Upper lobe of left lung (tissue), 6 donors: ENCODE data around the gene PCDHA5. TPM values are rescaled to one million over a fixed set of nuclear protein-coding genes. Genes with fewer than 3 reads are reported as not detected.
A peak's percentile ranks its signal among the peaks of the same experiment; 100 is the strongest.
"Not testable (repeated sequence)": the region's sequence is repeated elsewhere in the genome, so short reads cannot be mapped to it uniquely, and the experiment has no call there.

Experiments
- ATAC-seq, 2 donors: fragments of 200-7000 bp; cut with Tn5 transposase; one replicate each; pipeline ENCODE4 v1.9.1; 2022; ENCODE audit warnings: mild to moderate bottlenecking in 2 of 2, moderate library complexity in 2 of 2; ENCODE audit not compliant: low FRiP score in 2 of 2
- DNase-seq, 2 donors: peaks; one replicate each; pipeline ENCODE4 v3.0.0-alpha.2; 2019 to 2020
- H3K27ac ChIP-seq, 4 donors: fragments of 200-600 bp; sonication (generic); one replicate each; pipeline ENCODE4 v1.5.1; 2016 to 2019
- H3K27me3 ChIP-seq, 4 donors: fragments of 200-600 bp; sonication (generic); one replicate each; pipeline ENCODE4 v1.5.1; 2017 to 2019
- H3K36me3 ChIP-seq, 4 donors: fragments of 200-600 bp; sonication (generic); one replicate each; pipeline ENCODE4 v1.5.1; 2016 to 2019
- H3K4me1 ChIP-seq, 4 donors: fragments of 200-600 bp; sonication (generic); one replicate each; pipeline ENCODE4 v1.5.1; 2018 to 2019
- H3K4me3 ChIP-seq, 4 donors: fragments of 200-600 bp; sonication (generic); one replicate each; pipeline ENCODE4 v1.5.1; 2017 to 2019; ENCODE audit warnings: mild to moderate bottlenecking in 2 of 4, moderate library complexity in 1 of 4
- H3K9me3 ChIP-seq, 4 donors: fragments of 200-600 bp; sonication (generic); one replicate each; pipeline ENCODE4 v1.5.1; 2018 to 2019
- EP300 ChIP-seq, 4 donors: sonication (generic); formaldehyde crosslinking; IDR thresholded peaks; one replicate each; pipeline ENCODE4 v1.5.1; 2017; ENCODE audit warnings: antibody characterized with exemption in 4 of 4, control low read depth in 2 of 4
- POLR2A ChIP-seq, 4 donors: fragments of 450-650 bp; IDR thresholded peaks; one replicate each; pipeline ENCODE4 v1.5.1; 2016 to 2017; ENCODE audit warnings: antibody characterized with exemption in 4 of 4, mild to moderate bottlenecking in 2 of 4
- POLR2AphosphoS5 ChIP-seq, 2 donors: sonication (generic); formaldehyde crosslinking; IDR thresholded peaks; one replicate each; pipeline ENCODE4 v1.5.1; 2017; ENCODE audit warnings: antibody characterized with exemption in 2 of 2
- WGBS, 2 donors: methylation state at CpG; one replicate each; pipeline ENCODE4 v1.1.5; 2017 to 2018; 5-methylcytosine and 5-hydroxymethylcytosine counted together
- total RNA-seq, 6 donors: library from RNA; depleted of rRNA in 4 of 6; stranded (reverse); fragments of >200 nt in 4 of 6; gene quantifications; one replicate each; pipeline versions ENCODE4 v1.1.0 to v1.2.1, GENCODE V29; 2016 to 2021
- TF ChIP-seq, protein P1 (sequence below), 6 experiments: fragments of 450-650 bp in 4 of 6; fragments of 200-600 bp in 2 of 6; sonication (generic) in 2 of 6; IDR thresholded peaks; one replicate each; pipeline ENCODE4 v1.5.1; 2016 to 2019; ENCODE audit warnings: antibody characterized with exemption in 6 of 6
- donor health status: DM: no; HTN: no; CAD: no; lungs with moderate emphysema.
- donor health status: DM: no; HTN: yes; CAD: no; lungs with severe emphysema.

Gene PCDHA5
- total RNA-seq, 6 donors from 2014 or later = 0.15 to 1.4 (median 0.72) TPM

DNA sequence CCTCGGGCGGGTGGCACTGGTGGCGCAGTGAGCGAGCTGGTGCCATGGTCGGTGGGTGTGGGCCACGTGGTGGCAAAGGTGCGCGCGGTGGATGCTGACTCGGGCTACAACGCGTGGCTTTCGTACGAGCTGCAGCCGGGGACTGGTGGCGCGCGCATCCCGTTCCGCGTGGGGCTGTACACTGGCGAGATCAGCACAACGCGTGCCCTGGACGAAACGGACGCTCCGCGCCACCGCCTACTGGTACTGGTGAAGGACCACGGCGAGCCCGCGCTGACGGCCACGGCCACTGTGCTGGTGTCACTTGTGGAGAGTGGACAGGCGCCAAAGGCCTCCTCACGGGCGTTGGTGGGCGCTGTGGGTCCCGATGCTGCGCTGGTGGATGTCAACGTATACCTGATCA lies 12.5 kb upstream of the PCDHA5 start:
- no peaks in the 10 kb centered on the region for H3K27me3 ChIP-seq
- H3K36me3 ChIP-seq = no peaks in the 10 kb centered on the region
- no peak overlapping the region for H3K4me3 ChIP-seq
- H3K4me1 ChIP-seq = no peaks in the 10 kb centered on the region
- H3K27ac ChIP-seq = no peak overlapping the region
- peak in 1 of 2 donors; percentile 8 for ATAC-seq
- DNase-seq = peak in 1 of 2 donors; percentile 85
- WGBS, 2 donors = 80% methylated on average over 43 of the region's 43 CpGs; no CpG with 5 or more reads in 1 of the 2 donors
- TF ChIP-seq POLR2A (IDR thresholded peaks at IDR 0.05) = no peak
- H3K9me3 ChIP-seq = peaks cover 0 to 35% (median 32%) of the 10 kb centered on the region in 4 donors

DNA sequence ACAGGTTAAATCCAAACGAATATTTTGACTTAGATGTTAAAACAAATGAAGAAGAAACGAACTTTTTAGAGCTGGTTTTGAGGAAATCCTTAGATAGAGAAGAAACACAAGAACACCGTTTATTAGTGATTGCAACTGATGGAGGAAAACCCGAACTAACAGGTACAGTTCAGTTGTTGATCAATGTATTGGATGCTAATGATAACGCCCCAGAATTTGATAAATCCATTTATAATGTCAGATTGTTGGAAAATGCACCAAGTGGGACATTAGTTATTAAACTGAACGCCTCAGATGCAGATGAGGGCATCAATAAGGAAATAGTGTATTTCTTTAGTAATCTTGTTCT lies 842 bp downstream of the PCDHA5 start:
- DNase-seq (no peak), ATAC-seq (no peak)
- WGBS, 2 donors = 26 to 27% methylated on average over 6 of the region's 6 CpGs
- Histone ChIP-seq H3K9me3 (peaks cover 0 to 29% (median 18%) of the 10 kb centered on the region in 4 donors), H3K4me1 (no peaks in the 10 kb centered on the region), H3K27ac (no peak overlapping the region), H3K4me3 (no peak overlapping the region), H3K36me3 (no peaks in the 10 kb centered on the region), H3K27me3 (peaks cover 0 to 3% (median 0%) of the 10 kb centered on the region in 4 donors)
- no peak for TF ChIP-seq POLR2A (IDR thresholded peaks at IDR 0.05)
- TF ChIP-seq POLR2AphosphoS5 (IDR thresholded peaks at IDR 0.05) = no peak
- TF ChIP-seq EP300 (IDR thresholded peaks at IDR 0.05) = no peak
- TF ChIP-seq, protein P1, sequence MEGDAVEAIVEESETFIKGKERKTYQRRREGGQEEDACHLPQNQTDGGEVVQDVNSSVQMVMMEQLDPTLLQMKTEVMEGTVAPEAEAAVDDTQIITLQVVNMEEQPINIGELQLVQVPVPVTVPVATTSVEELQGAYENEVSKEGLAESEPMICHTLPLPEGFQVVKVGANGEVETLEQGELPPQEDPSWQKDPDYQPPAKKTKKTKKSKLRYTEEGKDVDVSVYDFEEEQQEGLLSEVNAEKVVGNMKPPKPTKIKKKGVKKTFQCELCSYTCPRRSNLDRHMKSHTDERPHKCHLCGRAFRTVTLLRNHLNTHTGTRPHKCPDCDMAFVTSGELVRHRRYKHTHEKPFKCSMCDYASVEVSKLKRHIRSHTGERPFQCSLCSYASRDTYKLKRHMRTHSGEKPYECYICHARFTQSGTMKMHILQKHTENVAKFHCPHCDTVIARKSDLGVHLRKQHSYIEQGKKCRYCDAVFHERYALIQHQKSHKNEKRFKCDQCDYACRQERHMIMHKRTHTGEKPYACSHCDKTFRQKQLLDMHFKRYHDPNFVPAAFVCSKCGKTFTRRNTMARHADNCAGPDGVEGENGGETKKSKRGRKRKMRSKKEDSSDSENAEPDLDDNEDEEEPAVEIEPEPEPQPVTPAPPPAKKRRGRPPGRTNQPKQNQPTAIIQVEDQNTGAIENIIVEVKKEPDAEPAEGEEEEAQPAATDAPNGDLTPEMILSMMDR (IDR thresholded peaks at IDR 0.05) = no peak

DNA sequence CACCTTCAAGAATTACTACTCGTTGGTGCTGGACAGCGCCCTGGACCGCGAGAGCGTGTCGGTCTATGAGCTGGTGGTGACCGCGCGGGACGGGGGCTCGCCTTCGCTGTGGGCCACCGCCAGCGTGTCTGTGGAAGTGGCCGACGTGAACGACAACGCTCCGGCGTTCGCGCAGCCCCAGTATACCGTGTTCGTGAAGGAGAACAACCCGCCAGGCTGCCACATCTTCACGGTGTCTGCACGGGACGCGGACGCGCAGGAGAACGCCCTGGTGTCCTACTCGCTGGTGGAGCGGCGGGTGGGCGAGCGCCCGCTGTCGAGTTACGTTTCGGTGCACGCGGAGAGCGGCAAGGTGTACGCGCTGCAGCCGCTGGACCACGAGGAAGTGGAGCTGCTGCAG lies 1.6 kb downstream of the PCDHA5 start:
- 66% methylated on average over 37 of the region's 48 CpGs; no CpG with 5 or more reads in 1 of the 2 donors for WGBS, 2 donors
- H3K27me3 ChIP-seq, H3K4me3 ChIP-seq, ATAC-seq, H3K4me1 ChIP-seq, H3K36me3 ChIP-seq, H3K27ac ChIP-seq: not testable (repeated sequence)
- peak in 1 of 2 donors; percentile 80 for DNase-seq
- H3K9me3 ChIP-seq = peaks cover 0 to 35% (median 23%) of the 10 kb centered on the region in 4 donors

DNA sequence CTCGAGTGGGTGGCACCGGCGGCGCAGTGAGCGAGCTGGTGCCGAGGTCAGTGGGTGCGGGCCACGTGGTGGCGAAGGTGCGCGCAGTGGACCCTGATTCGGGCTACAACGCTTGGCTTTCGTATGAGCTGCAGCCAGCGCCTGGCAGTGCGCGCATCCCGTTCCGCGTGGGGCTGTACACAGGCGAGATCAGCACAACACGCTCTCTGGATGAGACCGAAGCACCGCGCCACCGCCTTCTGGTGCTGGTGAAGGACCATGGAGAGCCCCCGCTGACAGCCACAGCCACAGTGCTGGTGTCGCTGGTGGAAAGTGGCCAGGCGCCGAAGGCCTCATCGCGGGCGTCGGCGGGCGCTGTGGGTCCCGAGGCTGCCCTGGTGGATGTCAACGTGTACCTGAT lies 2.1 kb downstream of the PCDHA5 start:
- Histone ChIP-seq H3K9me3 (peaks cover 0 to 41% (median 28%) of the 10 kb centered on the region in 4 donors), H3K27ac (no peak overlapping the region), H3K36me3 (no peaks in the 10 kb centered on the region), H3K27me3 (peaks cover 0 to 3% (median 0%) of the 10 kb centered on the region in 4 donors), H3K4me3 (no peak overlapping the region), H3K4me1 (no peaks in the 10 kb centered on the region)
- DNase-seq (peak; percentile 19 to 80), ATAC-seq (no peak)
- TF ChIP-seq POLR2AphosphoS5 (IDR thresholded peaks at IDR 0.05) (no peak), EP300 (IDR thresholded peaks at IDR 0.05) (no peak), POLR2A (IDR thresholded peaks at IDR 0.05) (no peak)
- TF ChIP-seq, protein P1 (IDR thresholded peaks at IDR 0.05) = no peak
- 48 to 71% methylated on average over 8 to 28 of the region's 38 CpGs for WGBS, 2 donors

- Histone ChIP-seq H3K4me3 (peak within 1 kb of the TSS in 2 of 4 donors; percentile 15 to 21), H3K27me3 (no peaks in the 10 kb centered on the region), H3K9me3 (peaks cover 4 to 45% (median 30%) of the 10 kb centered on the region in 4 donors), H3K27ac (no peak within 1 kb of the TSS), H3K36me3 (no peaks in the 10 kb centered on the region), H3K4me1 (no peaks in the 10 kb centered on the region)
- WGBS, 2 donors = 22 to 32% methylated on average over 25 to 27 of the region's 27 CpGs
- peak in 1 of 2 donors; percentile 44 for DNase-seq
- no peak for ATAC-seq
- TF ChIP-seq POLR2A (IDR thresholded peaks at IDR 0.05) (no peak), POLR2AphosphoS5 (IDR thresholded peaks at IDR 0.05) (no peak)
Observed at GRCh38 chr5:140827704-140828361, 6.4 kb downstream of the PCDHA5 start, which contains the start of gene PCDHA6. PCDHA6 (plus strand) TSS chr5:140827960; CDS start chr5:140828092, 132 bp downstream.

- peaks cover 4 to 40% (median 26%) of the 10 kb centered on the region in 4 donors for H3K9me3 ChIP-seq
- TF ChIP-seq EP300 (IDR thresholded peaks at IDR 0.05) (no peak), POLR2AphosphoS5 (IDR thresholded peaks at IDR 0.05) (no peak), POLR2A (IDR thresholded peaks at IDR 0.05) (no peak)
- TF ChIP-seq, protein P1 (IDR thresholded peaks at IDR 0.05) = no peak
- H3K27ac ChIP-seq = no peak overlapping the region
- ATAC-seq (no peak), DNase-seq (no peak)
- peak overlapping the region in 1 of 4 donors; percentile 21 for H3K4me3 ChIP-seq
- H3K27me3 ChIP-seq = no peaks in the 10 kb centered on the region
- 28 to 33% methylated on average over 14 to 18 of the region's 18 CpGs for WGBS, 2 donors
- H3K36me3 ChIP-seq = no peaks in the 10 kb centered on the region
- no peaks in the 10 kb centered on the region for H3K4me1 ChIP-seq
Observed at GRCh38 chr5:140828362-140828737, 6.9 kb downstream of the PCDHA5 start.

GRCh38 chr5:140829511-140830501 lies 8.4 kb downstream of the PCDHA5 start:
- H3K4me1 ChIP-seq, H3K27me3 ChIP-seq, H3K4me3 ChIP-seq, H3K36me3 ChIP-seq, ATAC-seq, H3K27ac ChIP-seq: not testable (repeated sequence)
- peak in 1 of 2 donors; percentile 83 for DNase-seq
- H3K9me3 ChIP-seq = peaks cover 8 to 41% (median 30%) of the 10 kb centered on the region in 4 donors
- WGBS, 2 donors = 61 to 65% methylated on average over 29 to 106 of the region's 106 CpGs
